ENCODE data around the gene NUAK2.

Gene NUAK2

DNA sequence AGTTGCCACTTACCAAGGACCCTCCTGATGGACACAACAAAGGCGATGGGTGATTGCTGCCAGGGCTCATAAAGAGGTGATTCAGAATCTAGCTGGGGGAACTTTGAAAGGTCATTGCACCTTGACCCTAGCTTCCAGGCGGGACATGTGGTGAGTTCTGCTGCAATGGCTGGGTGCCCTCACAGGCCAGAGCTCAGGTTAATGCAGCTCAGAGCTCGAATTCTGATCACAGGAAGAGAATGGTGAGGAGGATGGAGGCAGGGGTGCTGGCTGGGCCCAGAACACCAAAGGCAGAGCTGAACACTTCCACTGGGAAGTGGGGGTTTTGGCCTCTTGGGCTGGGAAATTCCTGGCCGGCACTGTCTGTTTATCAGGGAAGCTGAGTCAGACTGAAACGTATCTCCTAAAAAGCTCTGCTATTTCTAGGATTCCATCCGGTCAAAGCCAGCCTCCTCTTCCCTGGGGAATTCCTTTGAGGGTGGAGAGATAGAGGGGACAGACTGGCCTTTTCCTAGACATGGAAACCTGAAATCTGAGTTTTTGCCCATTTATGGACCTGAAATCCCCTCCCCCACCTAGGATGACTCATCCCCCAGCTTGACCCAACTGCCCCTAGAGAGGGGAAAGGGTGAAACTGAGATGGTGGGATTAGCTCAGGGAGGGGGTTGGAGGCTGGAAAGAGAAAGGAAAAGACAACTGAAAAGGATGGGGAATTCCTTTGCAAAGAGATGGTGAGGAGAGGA, 27.2 kb downstream of the NUAK2 start (continued):
- TF ChIP-seq, protein P1, sequence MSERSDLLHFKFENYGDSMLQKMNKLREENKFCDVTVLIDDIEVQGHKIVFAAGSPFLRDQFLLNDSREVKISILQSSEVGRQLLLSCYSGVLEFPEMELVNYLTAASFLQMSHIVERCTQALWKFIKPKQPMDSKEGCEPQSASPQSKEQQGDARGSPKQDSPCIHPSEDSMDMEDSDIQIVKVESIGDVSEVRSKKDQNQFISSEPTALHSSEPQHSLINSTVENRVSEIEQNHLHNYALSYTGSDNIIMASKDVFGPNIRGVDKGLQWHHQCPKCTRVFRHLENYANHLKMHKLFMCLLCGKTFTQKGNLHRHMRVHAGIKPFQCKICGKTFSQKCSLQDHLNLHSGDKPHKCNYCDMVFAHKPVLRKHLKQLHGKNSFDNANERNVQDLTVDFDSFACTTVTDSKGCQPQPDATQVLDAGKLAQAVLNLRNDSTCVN (tag by site-specific recombination; optimal IDR thresholded peaks at IDR 0.05): no peak
- TF ChIP-seq, protein P2, sequence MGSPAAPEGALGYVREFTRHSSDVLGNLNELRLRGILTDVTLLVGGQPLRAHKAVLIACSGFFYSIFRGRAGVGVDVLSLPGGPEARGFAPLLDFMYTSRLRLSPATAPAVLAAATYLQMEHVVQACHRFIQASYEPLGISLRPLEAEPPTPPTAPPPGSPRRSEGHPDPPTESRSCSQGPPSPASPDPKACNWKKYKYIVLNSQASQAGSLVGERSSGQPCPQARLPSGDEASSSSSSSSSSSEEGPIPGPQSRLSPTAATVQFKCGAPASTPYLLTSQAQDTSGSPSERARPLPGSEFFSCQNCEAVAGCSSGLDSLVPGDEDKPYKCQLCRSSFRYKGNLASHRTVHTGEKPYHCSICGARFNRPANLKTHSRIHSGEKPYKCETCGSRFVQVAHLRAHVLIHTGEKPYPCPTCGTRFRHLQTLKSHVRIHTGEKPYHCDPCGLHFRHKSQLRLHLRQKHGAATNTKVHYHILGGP (tag by site-specific recombination; IDR thresholded peaks at IDR 0.05): peak; percentile 75
- TF ChIP-seq, protein P3, sequence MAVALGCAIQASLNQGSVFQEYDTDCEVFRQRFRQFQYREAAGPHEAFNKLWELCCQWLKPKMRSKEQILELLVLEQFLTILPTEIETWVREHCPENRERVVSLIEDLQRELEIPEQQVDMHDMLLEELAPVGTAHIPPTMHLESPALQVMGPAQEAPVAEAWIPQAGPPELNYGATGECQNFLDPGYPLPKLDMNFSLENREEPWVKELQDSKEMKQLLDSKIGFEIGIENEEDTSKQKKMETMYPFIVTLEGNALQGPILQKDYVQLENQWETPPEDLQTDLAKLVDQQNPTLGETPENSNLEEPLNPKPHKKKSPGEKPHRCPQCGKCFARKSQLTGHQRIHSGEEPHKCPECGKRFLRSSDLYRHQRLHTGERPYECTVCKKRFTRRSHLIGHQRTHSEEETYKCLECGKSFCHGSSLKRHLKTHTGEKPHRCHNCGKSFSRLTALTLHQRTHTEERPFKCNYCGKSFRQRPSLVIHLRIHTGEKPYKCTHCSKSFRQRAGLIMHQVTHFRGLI (tag by site-specific recombination; IDR thresholded peaks at IDR 0.05): no peak
- TF ChIP-seq, protein P4, sequence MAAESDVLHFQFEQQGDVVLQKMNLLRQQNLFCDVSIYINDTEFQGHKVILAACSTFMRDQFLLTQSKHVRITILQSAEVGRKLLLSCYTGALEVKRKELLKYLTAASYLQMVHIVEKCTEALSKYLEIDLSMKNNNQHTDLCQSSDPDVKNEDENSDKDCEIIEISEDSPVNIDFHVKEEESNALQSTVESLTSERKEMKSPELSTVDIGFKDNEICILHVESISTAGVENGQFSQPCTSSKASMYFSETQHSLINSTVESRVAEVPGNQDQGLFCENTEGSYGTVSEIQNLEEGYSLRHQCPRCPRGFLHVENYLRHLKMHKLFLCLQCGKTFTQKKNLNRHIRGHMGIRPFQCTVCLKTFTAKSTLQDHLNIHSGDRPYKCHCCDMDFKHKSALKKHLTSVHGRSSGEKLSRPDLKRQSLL (tag by site-specific recombination; IDR thresholded peaks at IDR 0.05): no peak
- peak; percentile 52; the same call in 1 of the 2 replicates for TF ChIP-seq WT1 (tag by site-specific recombination; IDR thresholded peaks at IDR 0.05)
- TF ChIP-seq TCF7L2 (IDR thresholded peaks at IDR 0.05; ENCODE audit: borderline replicate concordance, low read depth, low read length): no peak
- TF ChIP-seq, protein P5, sequence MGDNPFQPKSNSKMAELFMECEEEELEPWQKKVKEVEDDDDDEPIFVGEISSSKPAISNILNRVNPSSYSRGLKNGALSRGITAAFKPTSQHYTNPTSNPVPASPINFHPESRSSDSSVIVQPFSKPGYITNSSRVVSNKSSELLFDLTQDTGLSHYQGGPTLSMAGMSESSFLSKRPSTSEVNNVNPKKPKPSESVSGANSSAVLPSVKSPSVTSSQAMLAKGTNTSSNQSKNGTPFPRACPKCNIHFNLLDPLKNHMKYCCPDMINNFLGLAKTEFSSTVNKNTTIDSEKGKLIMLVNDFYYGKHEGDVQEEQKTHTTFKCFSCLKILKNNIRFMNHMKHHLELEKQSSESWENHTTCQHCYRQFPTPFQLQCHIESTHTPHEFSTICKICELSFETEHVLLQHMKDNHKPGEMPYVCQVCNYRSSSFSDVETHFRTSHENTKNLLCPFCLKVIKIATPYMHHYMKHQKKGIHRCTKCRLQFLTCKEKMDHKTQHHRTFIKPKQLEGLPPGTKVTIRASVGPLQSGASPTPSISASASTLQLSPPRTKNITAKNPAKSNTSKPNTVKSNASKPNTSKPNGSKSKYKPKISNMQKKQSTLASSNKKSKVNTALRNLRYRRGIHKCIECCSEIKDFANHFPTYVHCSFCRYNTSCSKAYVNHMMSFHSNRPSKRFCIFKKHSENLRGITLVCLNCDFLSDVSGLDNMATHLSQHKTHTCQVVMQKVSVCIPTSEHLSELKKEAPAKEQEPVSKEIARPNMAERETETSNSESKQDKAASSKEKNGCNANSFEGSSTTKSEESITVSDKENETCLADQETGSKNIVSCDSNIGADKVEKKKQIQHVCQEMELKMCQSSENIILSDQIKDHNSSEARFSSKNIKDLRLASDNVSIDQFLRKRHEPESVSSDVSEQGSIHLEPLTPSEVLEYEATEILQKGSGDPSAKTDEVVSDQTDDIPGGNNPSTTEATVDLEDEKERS (tag by site-specific recombination; IDR thresholded peaks at IDR 0.05): no peak
- no peak for TF ChIP-seq ZNF174 (tag by site-specific recombination; IDR thresholded peaks at IDR 0.05)
- TF ChIP-seq ZNF335 (tag by site-specific recombination; conservative IDR thresholded peaks at IDR 0.05): no peak
- TF ChIP-seq ZNF501 (tag by site-specific recombination; IDR thresholded peaks at IDR 0.05): no peak
- TF ChIP-seq, protein P6, sequence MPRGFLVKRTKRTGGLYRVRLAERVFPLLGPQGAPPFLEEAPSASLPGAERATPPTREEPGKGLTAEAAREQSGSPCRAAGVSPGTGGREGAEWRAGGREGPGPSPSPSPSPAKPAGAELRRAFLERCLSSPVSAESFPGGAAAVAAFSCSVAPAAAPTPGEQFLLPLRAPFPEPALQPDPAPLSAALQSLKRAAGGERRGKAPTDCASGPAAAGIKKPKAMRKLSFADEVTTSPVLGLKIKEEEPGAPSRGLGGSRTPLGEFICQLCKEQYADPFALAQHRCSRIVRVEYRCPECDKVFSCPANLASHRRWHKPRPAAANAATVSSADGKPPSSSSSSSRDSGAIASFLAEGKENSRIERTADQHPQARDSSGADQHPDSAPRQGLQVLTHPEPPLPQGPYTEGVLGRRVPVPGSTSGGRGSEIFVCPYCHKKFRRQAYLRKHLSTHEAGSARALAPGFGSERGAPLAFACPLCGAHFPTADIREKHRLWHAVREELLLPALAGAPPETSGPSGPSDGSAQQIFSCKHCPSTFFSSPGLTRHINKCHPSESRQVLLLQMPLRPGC (tag by site-specific recombination; IDR thresholded peaks at IDR 0.05): peak; percentile 64
- TF ChIP-seq SP7 (tag by site-specific recombination; IDR thresholded peaks at IDR 0.05): peak; percentile 82
- TF ChIP-seq, protein P7, sequence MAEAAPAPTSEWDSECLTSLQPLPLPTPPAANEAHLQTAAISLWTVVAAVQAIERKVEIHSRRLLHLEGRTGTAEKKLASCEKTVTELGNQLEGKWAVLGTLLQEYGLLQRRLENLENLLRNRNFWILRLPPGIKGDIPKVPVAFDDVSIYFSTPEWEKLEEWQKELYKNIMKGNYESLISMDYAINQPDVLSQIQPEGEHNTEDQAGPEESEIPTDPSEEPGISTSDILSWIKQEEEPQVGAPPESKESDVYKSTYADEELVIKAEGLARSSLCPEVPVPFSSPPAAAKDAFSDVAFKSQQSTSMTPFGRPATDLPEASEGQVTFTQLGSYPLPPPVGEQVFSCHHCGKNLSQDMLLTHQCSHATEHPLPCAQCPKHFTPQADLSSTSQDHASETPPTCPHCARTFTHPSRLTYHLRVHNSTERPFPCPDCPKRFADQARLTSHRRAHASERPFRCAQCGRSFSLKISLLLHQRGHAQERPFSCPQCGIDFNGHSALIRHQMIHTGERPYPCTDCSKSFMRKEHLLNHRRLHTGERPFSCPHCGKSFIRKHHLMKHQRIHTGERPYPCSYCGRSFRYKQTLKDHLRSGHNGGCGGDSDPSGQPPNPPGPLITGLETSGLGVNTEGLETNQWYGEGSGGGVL (tag by site-specific recombination; IDR thresholded peaks at IDR 0.05): peak; percentile 78
- TF ChIP-seq ZEB2 (tag by site-specific recombination; IDR thresholded peaks at IDR 0.05): peak; percentile 76
- TF ChIP-seq, protein P8, sequence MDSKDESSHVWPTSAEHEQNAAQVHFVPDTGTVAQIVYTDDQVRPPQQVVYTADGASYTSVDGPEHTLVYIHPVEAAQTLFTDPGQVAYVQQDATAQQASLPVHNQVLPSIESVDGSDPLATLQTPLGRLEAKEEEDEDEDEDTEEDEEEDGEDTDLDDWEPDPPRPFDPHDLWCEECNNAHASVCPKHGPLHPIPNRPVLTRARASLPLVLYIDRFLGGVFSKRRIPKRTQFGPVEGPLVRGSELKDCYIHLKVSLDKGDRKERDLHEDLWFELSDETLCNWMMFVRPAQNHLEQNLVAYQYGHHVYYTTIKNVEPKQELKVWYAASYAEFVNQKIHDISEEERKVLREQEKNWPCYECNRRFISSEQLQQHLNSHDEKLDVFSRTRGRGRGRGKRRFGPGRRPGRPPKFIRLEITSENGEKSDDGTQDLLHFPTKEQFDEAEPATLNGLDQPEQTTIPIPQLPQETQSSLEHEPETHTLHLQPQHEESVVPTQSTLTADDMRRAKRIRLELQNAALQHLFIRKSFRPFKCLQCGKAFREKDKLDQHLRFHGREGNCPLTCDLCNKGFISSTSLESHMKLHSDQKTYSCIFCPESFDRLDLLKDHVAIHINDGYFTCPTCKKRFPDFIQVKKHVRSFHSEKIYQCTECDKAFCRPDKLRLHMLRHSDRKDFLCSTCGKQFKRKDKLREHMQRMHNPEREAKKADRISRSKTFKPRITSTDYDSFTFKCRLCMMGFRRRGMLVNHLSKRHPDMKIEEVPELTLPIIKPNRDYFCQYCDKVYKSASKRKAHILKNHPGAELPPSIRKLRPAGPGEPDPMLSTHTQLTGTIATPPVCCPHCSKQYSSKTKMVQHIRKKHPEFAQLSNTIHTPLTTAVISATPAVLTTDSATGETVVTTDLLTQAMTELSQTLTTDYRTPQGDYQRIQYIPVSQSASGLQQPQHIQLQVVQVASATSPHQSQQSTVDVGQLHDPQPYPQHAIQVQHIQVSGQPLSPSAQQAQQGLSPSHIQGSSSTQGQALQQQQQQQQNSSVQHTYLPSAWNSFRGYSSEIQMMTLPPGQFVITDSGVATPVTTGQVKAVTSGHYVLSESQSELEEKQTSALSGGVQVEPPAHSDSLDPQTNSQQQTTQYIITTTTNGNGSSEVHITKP (tag by site-specific recombination; IDR thresholded peaks at IDR 0.05): peak; percentile 81
- no peak for TF ChIP-seq SP3 (tag by site-specific recombination; IDR thresholded peaks at IDR 0.05)
- no peak for TF ChIP-seq ZNF776 (tag by site-specific recombination; IDR thresholded peaks at IDR 0.05; ENCODE audit: borderline replicate concordance)
- no peak for TF ChIP-seq ZNF624 (tag by site-specific recombination; IDR thresholded peaks at IDR 0.05)
- TF ChIP-seq ZIC2 (tag by site-specific recombination; IDR thresholded peaks at IDR 0.05): peak; percentile 24; the same call in 1 of the 2 replicates
- no peak for TF ChIP-seq ZNF266 (tag by site-specific recombination; IDR thresholded peaks at IDR 0.05; ENCODE audit: low read depth)
- no peak for TF ChIP-seq ZSCAN23 (tag by site-specific recombination; IDR thresholded peaks at IDR 0.05)
- no peak for TF ChIP-seq ZNF610 (tag by site-specific recombination; IDR thresholded peaks at IDR 0.05; ENCODE audit: borderline replicate concordance)
